Liver (tissue), 9 donors: ENCODE data around the gene CBX2. TPM values are rescaled to one million over a fixed set of nuclear protein-coding genes. Genes with fewer than 3 reads are reported as not detected.

Source experiments
- DNase-seq: peaks from one replicate; pipeline ENCODE4 v3.0.0-alpha.2; 2017; ENCODE audit warnings: low spot score
- H3K27ac ChIP-seq, 2 donors: one replicate each; pipeline ENCODE4 v1.7.0; 2013; ENCODE audit warnings: inconsistent platforms in 2 of 2, low read length in 2 of 2, control low read depth in 1 of 2, low read depth in 1 of 2, mild to moderate bottlenecking in 1 of 2
- H3K27me3 ChIP-seq, 4 donors: one replicate each; pipeline versions ENCODE4 v1.6.1 to v1.7.0; 2013; ENCODE audit warnings: low read length in 3 of 4, inconsistent platforms in 1 of 4, mild to moderate bottlenecking in 1 of 4, moderate library complexity in 1 of 4; ENCODE audit not compliant: control insufficient read depth in 4 of 4, insufficient read depth in 4 of 4
- H3K36me3 ChIP-seq, 4 donors: one replicate each; pipeline versions ENCODE4 v1.6.1 to v1.7.0; 2013; ENCODE audit warnings: low read length in 3 of 4, mild to moderate bottlenecking in 3 of 4, low read depth in 1 of 4, moderate library complexity in 1 of 4; ENCODE audit not compliant: control insufficient read depth in 4 of 4, insufficient read depth in 3 of 4
- H3K4me1 ChIP-seq, 4 donors: one replicate each; pipeline versions ENCODE4 v1.6.1 to v1.7.0; 2013; ENCODE audit warnings: low read length in 3 of 4, mild to moderate bottlenecking in 3 of 4, moderate library complexity in 1 of 4; ENCODE audit not compliant: control insufficient read depth in 4 of 4, insufficient read depth in 4 of 4
- H3K4me3 ChIP-seq, 3 donors: one replicate each; pipeline versions ENCODE4 v1.6.1 to v1.7.0; 2013; ENCODE audit warnings: low read length in 3 of 3, control low read depth in 1 of 3, low read depth in 1 of 3, mild to moderate bottlenecking in 1 of 3
- H3K9ac ChIP-seq, 2 donors: one replicate each; pipeline ENCODE4 v1.7.0; 2013; ENCODE audit warnings: low read length in 2 of 2, mild to moderate bottlenecking in 2 of 2, moderate library complexity in 2 of 2, control low read depth in 1 of 2, low read depth in 1 of 2
- H3K9me3 ChIP-seq, 4 donors: one replicate each; pipeline versions ENCODE4 v1.6.1 to v1.7.0; 2013; ENCODE audit warnings: low read length in 3 of 4; ENCODE audit not compliant: control insufficient read depth in 4 of 4
- EGR1 ChIP-seq, 2 donors: IDR thresholded peaks; 2 replicates each; pipeline ENCODE4 v1.6.1; 2016 to 2018; ENCODE audit warnings: antibody characterized with exemption in 2 of 2, low read depth in 2 of 2
- FOXA1 ChIP-seq: IDR thresholded peaks from 2 replicates; pipeline ENCODE4 v1.6.1; 2016; ENCODE audit warnings: antibody characterized with exemption
- FOXA2 ChIP-seq: IDR thresholded peaks from 2 replicates; pipeline ENCODE4 v1.6.1; 2016; ENCODE audit warnings: antibody characterized with exemption
- HNF4A ChIP-seq, 2 donors: conservative IDR thresholded peaks; 2 replicates each; pipeline ENCODE4 v1.6.1; 2016; ENCODE audit warnings: antibody characterized with exemption in 2 of 2, mild to moderate bottlenecking in 2 of 2
- HNF4G ChIP-seq: IDR thresholded peaks from 2 replicates; pipeline ENCODE4 v1.6.1; 2016; ENCODE audit warnings: antibody characterized with exemption
- NR2F2 ChIP-seq: IDR thresholded peaks from 2 replicates; pipeline ENCODE4 v1.6.1; 2016; ENCODE audit warnings: antibody characterized with exemption
- RAD21 ChIP-seq, 2 donors: IDR thresholded peaks; 2 replicates each; pipeline ENCODE4 v1.6.1; 2016; ENCODE audit warnings: antibody characterized with exemption in 2 of 2, mild to moderate bottlenecking in 2 of 2
- RXRA ChIP-seq, 2 donors: IDR thresholded peaks; 2 replicates each; pipeline ENCODE4 v1.6.1; 2017 to 2018; ENCODE audit warnings: antibody characterized with exemption in 2 of 2, mild to moderate bottlenecking in 1 of 2
- WGBS: extraction: QIAGEN DNeasy Blood & Tissue Kit; methylation state at CpG from one replicate; pipeline ENCODE4 v1.1.7; 2013; 5-methylcytosine and 5-hydroxymethylcytosine counted together
- polyA plus RNA-seq, 2 donors: library from polyadenylated mRNA; stranded (reverse) in 1 of 2; unstranded in 1 of 2; fragments of 200-250 nt in 1 of 2; fragments of >200 nt in 1 of 2; fragmentation: Nextera tagmentation in 1 of 2; extraction: Ambion mirVana in 1 of 2; gene quantifications; one replicate each; pipeline versions ENCODE4 v1.2.1 to v1.2.3, GENCODE V29; 2013 to 2015
- total RNA-seq, 2 donors: library from RNA; depleted of rRNA; stranded (reverse); fragments of >200 nt; gene quantifications; one replicate each; pipeline ENCODE4 v1.2.3, GENCODE V29; 2014
- TF ChIP-seq, protein P1 (sequence below): fragments of 150-350 bp; IDR thresholded peaks from 2 replicates; pipeline ENCODE4 v1.5.1; 2017; ENCODE audit warnings: improper control_type of control experiment, low read depth, low read length; ENCODE audit not compliant: missing input control
- TF ChIP-seq, protein P2 (sequence below): IDR thresholded peaks from 2 replicates; pipeline ENCODE4 v1.6.1; 2016; ENCODE audit warnings: antibody characterized with exemption
- TF ChIP-seq, protein P3 (sequence below): IDR thresholded peaks from 2 replicates; pipeline ENCODE4 v1.6.1; 2016; ENCODE audit warnings: antibody characterized with exemption, mild to moderate bottlenecking
- TF ChIP-seq, protein P4 (sequence below): IDR thresholded peaks from 2 replicates; pipeline ENCODE4 v1.6.1; 2016; ENCODE audit warnings: antibody characterized with exemption
- donor health status: healthy.
- donor health status: healthy.
- donor health status: healthy.
- donor health status: healthy.
- donor health status: healthy.

The CBX2 gene
- total and polyA plus RNA-seq, 4 donors = 0.33 to 2.4 (median 0.53) TPM

DNA sequence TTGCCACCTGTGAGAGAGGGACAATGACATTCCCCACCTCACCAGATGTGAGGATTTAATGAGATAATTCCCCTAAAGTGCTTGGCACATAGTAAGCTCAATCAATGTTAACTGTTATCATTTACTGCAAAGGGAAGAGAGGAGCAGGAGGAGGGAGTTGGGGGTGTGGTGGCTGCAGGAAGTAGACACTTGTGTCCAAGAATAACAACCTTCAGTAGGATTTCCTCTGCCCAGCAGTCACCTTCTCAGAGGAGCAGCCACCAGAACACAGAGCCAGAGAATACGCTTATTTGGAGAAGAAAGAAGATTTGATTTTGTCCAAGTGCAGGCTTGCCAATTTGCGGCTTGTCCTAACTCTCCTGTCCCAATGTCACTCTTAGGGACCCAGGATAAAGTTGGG lies 51.1 kb downstream of the CBX2 start (continued):
- TF ChIP-seq RAD21 (IDR thresholded peaks at IDR 0.05) (no peak), HNF4G (no peak), FOXA1 (no peak), HNF4A (conservative IDR thresholded peaks at IDR 0.05) (no peak)
- TF ChIP-seq, protein P1, sequence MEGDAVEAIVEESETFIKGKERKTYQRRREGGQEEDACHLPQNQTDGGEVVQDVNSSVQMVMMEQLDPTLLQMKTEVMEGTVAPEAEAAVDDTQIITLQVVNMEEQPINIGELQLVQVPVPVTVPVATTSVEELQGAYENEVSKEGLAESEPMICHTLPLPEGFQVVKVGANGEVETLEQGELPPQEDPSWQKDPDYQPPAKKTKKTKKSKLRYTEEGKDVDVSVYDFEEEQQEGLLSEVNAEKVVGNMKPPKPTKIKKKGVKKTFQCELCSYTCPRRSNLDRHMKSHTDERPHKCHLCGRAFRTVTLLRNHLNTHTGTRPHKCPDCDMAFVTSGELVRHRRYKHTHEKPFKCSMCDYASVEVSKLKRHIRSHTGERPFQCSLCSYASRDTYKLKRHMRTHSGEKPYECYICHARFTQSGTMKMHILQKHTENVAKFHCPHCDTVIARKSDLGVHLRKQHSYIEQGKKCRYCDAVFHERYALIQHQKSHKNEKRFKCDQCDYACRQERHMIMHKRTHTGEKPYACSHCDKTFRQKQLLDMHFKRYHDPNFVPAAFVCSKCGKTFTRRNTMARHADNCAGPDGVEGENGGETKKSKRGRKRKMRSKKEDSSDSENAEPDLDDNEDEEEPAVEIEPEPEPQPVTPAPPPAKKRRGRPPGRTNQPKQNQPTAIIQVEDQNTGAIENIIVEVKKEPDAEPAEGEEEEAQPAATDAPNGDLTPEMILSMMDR = no peak

DNA sequence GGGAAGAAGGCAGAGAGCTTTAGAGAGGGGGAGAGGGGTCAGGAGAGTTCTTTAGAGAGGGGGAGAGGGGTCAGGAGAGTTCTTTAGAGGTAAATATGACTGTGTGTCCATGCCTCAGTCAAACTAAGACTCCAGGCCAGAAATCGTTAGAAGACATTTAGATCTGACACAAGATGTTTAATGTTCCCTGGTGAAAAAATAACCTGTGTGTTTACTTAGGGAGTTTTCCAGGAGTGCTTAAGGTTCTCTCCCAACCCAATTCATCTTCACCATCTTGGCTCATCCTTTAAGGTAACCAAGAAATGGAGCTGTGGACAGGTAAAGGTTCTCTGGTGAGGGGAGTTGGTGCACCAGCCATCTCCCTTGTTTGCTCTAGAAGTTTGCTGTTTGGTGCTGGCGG lies 51.5 kb downstream of the CBX2 start:
- no peak for DNase-seq
- Histone ChIP-seq H3K27ac (no peak overlapping the region), H3K9me3 (no peaks in the 10 kb centered on the region), H3K27me3 (no peaks in the 10 kb centered on the region), H3K4me3 (no peak overlapping the region), H3K9ac (no peak overlapping the region), H3K4me1 (peaks cover 11 to 28% (median 17%) of the 10 kb centered on the region in 4 donors), H3K36me3 (peaks cover 0 to 2% (median under 1%) of the 10 kb centered on the region in 4 donors)
- TF ChIP-seq FOXA1 (no peak), HNF4A (conservative IDR thresholded peaks at IDR 0.05) (no peak), FOXA2 (no peak), RXRA (IDR thresholded peaks at IDR 0.05) (no peak), NR2F2 (no peak), EGR1 (IDR thresholded peaks at IDR 0.05; ENCODE audit: low read depth in 2 of 2) (no peak)
- TF ChIP-seq, protein P2, sequence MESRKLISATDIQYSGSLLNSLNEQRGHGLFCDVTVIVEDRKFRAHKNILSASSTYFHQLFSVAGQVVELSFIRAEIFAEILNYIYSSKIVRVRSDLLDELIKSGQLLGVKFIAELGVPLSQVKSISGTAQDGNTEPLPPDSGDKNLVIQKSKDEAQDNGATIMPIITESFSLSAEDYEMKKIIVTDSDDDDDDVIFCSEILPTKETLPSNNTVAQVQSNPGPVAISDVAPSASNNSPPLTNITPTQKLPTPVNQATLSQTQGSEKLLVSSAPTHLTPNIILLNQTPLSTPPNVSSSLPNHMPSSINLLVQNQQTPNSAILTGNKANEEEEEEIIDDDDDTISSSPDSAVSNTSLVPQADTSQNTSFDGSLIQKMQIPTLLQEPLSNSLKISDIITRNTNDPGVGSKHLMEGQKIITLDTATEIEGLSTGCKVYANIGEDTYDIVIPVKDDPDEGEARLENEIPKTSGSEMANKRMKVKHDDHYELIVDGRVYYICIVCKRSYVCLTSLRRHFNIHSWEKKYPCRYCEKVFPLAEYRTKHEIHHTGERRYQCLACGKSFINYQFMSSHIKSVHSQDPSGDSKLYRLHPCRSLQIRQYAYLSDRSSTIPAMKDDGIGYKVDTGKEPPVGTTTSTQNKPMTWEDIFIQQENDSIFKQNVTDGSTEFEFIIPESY = no peak
- WGBS = 53% methylated on average over 2 of the region's 2 CpGs

DNA sequence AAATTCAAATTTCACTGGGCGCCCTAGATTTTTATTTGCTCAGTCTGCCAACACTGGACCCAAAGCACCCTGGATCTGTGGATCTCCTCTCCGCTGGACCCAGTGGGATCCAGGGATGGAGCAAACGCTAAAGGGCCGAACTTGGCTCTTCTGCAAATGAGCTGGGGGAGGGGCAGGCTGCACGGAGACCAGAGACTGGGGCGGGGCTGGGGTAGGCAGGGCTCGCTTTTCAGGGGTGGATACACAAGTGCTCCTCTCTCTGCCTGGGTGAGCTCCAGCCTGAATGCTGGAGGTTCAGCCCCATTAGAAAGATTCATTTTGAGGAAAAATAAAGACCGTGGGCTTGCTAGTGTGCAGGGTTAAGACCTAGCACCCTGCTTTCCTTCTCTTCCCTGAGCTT lies 52.4 kb downstream of the CBX2 start:
- TF ChIP-seq, protein P3, sequence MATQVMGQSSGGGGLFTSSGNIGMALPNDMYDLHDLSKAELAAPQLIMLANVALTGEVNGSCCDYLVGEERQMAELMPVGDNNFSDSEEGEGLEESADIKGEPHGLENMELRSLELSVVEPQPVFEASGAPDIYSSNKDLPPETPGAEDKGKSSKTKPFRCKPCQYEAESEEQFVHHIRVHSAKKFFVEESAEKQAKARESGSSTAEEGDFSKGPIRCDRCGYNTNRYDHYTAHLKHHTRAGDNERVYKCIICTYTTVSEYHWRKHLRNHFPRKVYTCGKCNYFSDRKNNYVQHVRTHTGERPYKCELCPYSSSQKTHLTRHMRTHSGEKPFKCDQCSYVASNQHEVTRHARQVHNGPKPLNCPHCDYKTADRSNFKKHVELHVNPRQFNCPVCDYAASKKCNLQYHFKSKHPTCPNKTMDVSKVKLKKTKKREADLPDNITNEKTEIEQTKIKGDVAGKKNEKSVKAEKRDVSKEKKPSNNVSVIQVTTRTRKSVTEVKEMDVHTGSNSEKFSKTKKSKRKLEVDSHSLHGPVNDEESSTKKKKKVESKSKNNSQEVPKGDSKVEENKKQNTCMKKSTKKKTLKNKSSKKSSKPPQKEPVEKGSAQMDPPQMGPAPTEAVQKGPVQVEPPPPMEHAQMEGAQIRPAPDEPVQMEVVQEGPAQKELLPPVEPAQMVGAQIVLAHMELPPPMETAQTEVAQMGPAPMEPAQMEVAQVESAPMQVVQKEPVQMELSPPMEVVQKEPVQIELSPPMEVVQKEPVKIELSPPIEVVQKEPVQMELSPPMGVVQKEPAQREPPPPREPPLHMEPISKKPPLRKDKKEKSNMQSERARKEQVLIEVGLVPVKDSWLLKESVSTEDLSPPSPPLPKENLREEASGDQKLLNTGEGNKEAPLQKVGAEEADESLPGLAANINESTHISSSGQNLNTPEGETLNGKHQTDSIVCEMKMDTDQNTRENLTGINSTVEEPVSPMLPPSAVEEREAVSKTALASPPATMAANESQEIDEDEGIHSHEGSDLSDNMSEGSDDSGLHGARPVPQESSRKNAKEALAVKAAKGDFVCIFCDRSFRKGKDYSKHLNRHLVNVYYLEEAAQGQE = no peak
- TF ChIP-seq, protein P4, sequence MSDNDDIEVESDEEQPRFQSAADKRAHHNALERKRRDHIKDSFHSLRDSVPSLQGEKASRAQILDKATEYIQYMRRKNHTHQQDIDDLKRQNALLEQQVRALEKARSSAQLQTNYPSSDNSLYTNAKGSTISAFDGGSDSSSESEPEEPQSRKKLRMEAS = no peak
- no peak for TF ChIP-seq RXRA (IDR thresholded peaks at IDR 0.05)
- H3K36me3 ChIP-seq = peaks cover 0 to 4% (median 1%) of the 10 kb centered on the region in 4 donors
- H3K9ac ChIP-seq = no peak overlapping the region
- H3K4me1 ChIP-seq = peaks cover 11 to 35% (median 22%) of the 10 kb centered on the region in 4 donors
- H3K27me3 ChIP-seq = no peaks in the 10 kb centered on the region
- H3K27ac ChIP-seq = no peak overlapping the region
- DNase-seq = no peak
- no peaks in the 10 kb centered on the region for H3K9me3 ChIP-seq
- 78% methylated on average over 8 of the region's 8 CpGs for WGBS
- no peak overlapping the region for H3K4me3 ChIP-seq
